22Rv1 (cell line): ENCODE data around the gene MLX.

ENCODE experiments used
- ZFX ChIP-seq: fragments of 450-650 bp; IDR thresholded peaks from 2 replicates; pipeline ENCODE4 v1.6.1; 2017; ENCODE audit warnings: antibody characterized with exemption, borderline replicate concordance
- TF ChIP-seq, protein P1 (sequence below): fragments of 450-650 bp; IDR thresholded peaks from 2 replicates; pipeline ENCODE4 v1.5.1; 2017; ENCODE audit warnings: mild to moderate bottlenecking

DNA sequence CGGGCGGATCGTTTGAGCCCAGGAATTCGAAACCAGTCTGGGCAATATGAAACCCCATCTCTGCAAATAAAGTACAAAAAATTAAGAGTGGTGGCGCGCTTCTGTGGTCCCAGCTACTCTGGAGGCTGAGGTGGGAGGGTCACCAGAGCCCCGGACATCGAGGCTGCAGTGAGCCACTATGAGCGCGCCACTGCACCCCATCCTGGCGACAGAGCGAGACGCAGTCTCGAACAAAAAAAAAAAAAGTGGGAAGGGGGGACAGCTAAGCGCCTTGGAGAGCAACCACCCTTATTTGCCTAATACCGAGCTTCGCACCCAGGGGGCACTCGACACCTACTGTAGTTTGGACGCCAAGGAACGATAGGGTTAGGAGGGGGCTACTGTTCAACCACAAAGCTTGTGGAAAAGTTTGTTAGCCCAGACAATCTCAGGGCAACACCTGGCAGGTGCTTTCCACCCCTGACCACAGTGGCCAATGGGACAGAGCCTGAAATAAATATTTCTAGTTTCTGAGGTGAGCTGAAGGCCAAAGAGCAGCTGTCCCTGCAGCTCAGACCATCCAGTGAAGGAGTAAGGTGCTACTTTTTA is 11.5 kb downstream of the MLX start:
- TF ChIP-seq, protein P1, sequence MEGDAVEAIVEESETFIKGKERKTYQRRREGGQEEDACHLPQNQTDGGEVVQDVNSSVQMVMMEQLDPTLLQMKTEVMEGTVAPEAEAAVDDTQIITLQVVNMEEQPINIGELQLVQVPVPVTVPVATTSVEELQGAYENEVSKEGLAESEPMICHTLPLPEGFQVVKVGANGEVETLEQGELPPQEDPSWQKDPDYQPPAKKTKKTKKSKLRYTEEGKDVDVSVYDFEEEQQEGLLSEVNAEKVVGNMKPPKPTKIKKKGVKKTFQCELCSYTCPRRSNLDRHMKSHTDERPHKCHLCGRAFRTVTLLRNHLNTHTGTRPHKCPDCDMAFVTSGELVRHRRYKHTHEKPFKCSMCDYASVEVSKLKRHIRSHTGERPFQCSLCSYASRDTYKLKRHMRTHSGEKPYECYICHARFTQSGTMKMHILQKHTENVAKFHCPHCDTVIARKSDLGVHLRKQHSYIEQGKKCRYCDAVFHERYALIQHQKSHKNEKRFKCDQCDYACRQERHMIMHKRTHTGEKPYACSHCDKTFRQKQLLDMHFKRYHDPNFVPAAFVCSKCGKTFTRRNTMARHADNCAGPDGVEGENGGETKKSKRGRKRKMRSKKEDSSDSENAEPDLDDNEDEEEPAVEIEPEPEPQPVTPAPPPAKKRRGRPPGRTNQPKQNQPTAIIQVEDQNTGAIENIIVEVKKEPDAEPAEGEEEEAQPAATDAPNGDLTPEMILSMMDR: peak; percentile 82
- TF ChIP-seq ZFX: no peak
